ENCODE measurements around the gene EVA1B.

GRCh38 chr1:36276688-36277087 lies 46.8 kb downstream of the EVA1B start:
- TF ChIP-seq CTCF (conservative IDR thresholded peaks at IDR 0.05 in 1 of 2, IDR thresholded peaks at IDR 0.05 in 1 of 2; ENCODE audit: extremely low read depth in 1 of 2, insufficient read depth in 1 of 2, low read depth in 1 of 2, low read length in 2 of 2), result no peak
- TF ChIP-seq EZH2 (IDR thresholded peaks at IDR 0.05; ENCODE audit: borderline replicate concordance, low read length), result no peak
